T-helper 22 cell (primary cell): ENCODE data around the gene KCNN4.

ENCODE experiments used
- DNase-seq: peaks from one replicate; pipeline ENCODE4 v3.0.0-alpha.2; 2020; ENCODE audit warnings: low read depth

KCNN4 gene

GRCh38 chr19:43748205-43748594 is 32.6 kb downstream of the KCNN4 start:
- no peak for DNase-seq

GRCh38 chr19:43747557-43748204 is 33.1 kb downstream of the KCNN4 start:
- DNase-seq: peak; percentile 23

GRCh38 chr19:43743059-43743458 is 37.7 kb downstream of the KCNN4 start:
- DNase-seq: no peak

- no peak for DNase-seq
Measured at GRCh38 chr19:43741075-43741825, 39.5 kb downstream of the KCNN4 start.

- no peak for DNase-seq
Measured at GRCh38 chr19:43739439-43740235, 41.1 kb downstream of the KCNN4 start.

- DNase-seq: no peak
Measured at GRCh38 chr19:43738780-43739211, 42.0 kb downstream of the KCNN4 start.

GRCh38 chr19:43735957-43736356 is 44.8 kb downstream of the KCNN4 start:
- no peak for DNase-seq

GRCh38 chr19:43735013-43735412 is 45.8 kb downstream of the KCNN4 start:
- no peak for DNase-seq

- no peak for DNase-seq
Measured at GRCh38 chr19:43731846-43732245, 48.9 kb downstream of the KCNN4 start.

GRCh38 chr19:43731346-43731745 is 49.4 kb downstream of the KCNN4 start:
- no peak for DNase-seq

GRCh38 chr19:43729919-43730318 is 50.9 kb downstream of the KCNN4 start:
- DNase-seq: no peak

GRCh38 chr19:43727593-43727853 is 53.2 kb downstream of the KCNN4 start:
- DNase-seq: no peak

GRCh38 chr19:43726736-43727592 is 53.8 kb downstream of the KCNN4 start:
- no peak for DNase-seq

- no peak for DNase-seq
Measured at GRCh38 chr19:43725468-43725867, 55.3 kb downstream of the KCNN4 start.

GRCh38 chr19:43724896-43725295 is 55.9 kb downstream of the KCNN4 start:
- DNase-seq: no peak

GRCh38 chr19:43723588-43723987 is 57.2 kb downstream of the KCNN4 start:
- DNase-seq: no peak

GRCh38 chr19:43721469-43722048 is 59.2 kb downstream of the KCNN4 start:
- DNase-seq: no peak

GRCh38 chr19:43720936-43721335 is 59.8 kb downstream of the KCNN4 start:
- no peak for DNase-seq

- DNase-seq: no peak
Measured at GRCh38 chr19:43719918-43720317, 60.9 kb downstream of the KCNN4 start.

- no peak for DNase-seq
Measured at GRCh38 chr19:43719378-43719868, 61.4 kb downstream of the KCNN4 start.

- no peak for DNase-seq
Measured at GRCh38 chr19:43718627-43719377, 62.0 kb downstream of the KCNN4 start.
